Neural progenitor cell (in vitro differentiated cells): Measurements from ENCODE around the gene CFAP206. TPM values are rescaled to one million over a fixed set of nuclear protein-coding genes. Genes with fewer than 3 reads are reported as not detected.

ENCODE experiments used
- DNase-seq: peaks from one replicate; pipeline ENCODE4 v3.0.0-alpha.2; 2016; ENCODE audit warnings: low spot score
- H2AFZ ChIP-seq: fragments of 200-600 bp; sonication (generic); replicated peaks from 2 replicates; pipeline ENCODE4 v1.6.1; 2016; ENCODE audit warnings: antibody characterized with exemption
- H3F3A ChIP-seq: fragments of 200-600 bp; sonication (generic); 2 replicates; pipeline ENCODE4 v1.6.1; 2016; ENCODE audit warnings: antibody characterized with exemption, low read depth
- H3K27ac ChIP-seq: fragments of 200-600 bp; sonication (generic); 2 replicates; pipeline ENCODE4 v1.5.1; 2016; ENCODE audit warnings: mild to moderate bottlenecking
- H3K27me3 ChIP-seq: fragments of 200-600 bp; sonication (generic); 2 replicates; pipeline ENCODE4 v1.6.1; 2016; ENCODE audit warnings: mild to moderate bottlenecking, moderate library complexity
- H3K36me3 ChIP-seq: fragments of 200-600 bp; sonication (generic); 2 replicates; pipeline ENCODE4 v1.5.1; 2016
- H3K4me1 ChIP-seq: fragments of 200-600 bp; sonication (generic); 2 replicates; pipeline ENCODE4 v1.6.1; 2016; ENCODE audit warnings: mixed run types
- H3K4me2 ChIP-seq: fragments of 200-600 bp; sonication (generic); 2 replicates; pipeline ENCODE4 v1.6.1; 2016
- H3K4me3 ChIP-seq: fragments of 200-600 bp; sonication (generic); 2 replicates; pipeline ENCODE4 v1.5.1; 2016
- H3K79me2 ChIP-seq: fragments of 200-600 bp; sonication (generic); 2 replicates; pipeline ENCODE4 v1.6.1; 2016; ENCODE audit warnings: low read depth
- H3K9ac ChIP-seq: fragments of 200-600 bp; sonication (generic); 2 replicates; pipeline ENCODE4 v1.6.1; 2016
- H3K9me3 ChIP-seq: fragments of 200-600 bp; sonication (generic); 2 replicates; pipeline ENCODE4 v1.5.1; 2016; ENCODE audit warnings: low read depth
- H4K20me1 ChIP-seq: fragments of 200-600 bp; sonication (generic); 2 replicates; pipeline ENCODE4 v1.6.1; 2016; ENCODE audit warnings: low read depth
- H3K27ac Mint-ChIP-seq: 3 replicates; pipeline ENCODE4 v1.8.0; 2021; ENCODE audit warnings: mixed read lengths
- H3K27me3 Mint-ChIP-seq: 2 replicates; pipeline ENCODE4 v1.8.0; 2022; ENCODE audit warnings: low read depth, mild to moderate bottlenecking, inconsistent platforms, moderate library complexity, mixed read lengths; ENCODE audit not compliant: insufficient read depth
- H3K36me3 Mint-ChIP-seq: 3 replicates; pipeline ENCODE4 v1.8.0; 2021; ENCODE audit warnings: mixed read lengths
- H3K4me1 Mint-ChIP-seq: 3 replicates; pipeline ENCODE4 v1.8.0; 2021; ENCODE audit warnings: mixed read lengths
- H3K4me3 Mint-ChIP-seq: 3 replicates; pipeline ENCODE4 v1.8.0; 2021; ENCODE audit warnings: mild to moderate bottlenecking, moderate library complexity, mixed read lengths
- H3K9me3 Mint-ChIP-seq: 3 replicates; pipeline ENCODE4 v1.8.0; 2020; ENCODE audit warnings: mixed read lengths
- CTCF ChIP-seq: fragments of 200-600 bp; sonication (generic); IDR thresholded peaks from 2 replicates; pipeline ENCODE4 v1.5.1; 2017; ENCODE audit warnings: antibody characterized with exemption, mild to moderate bottlenecking
- EZH2 ChIP-seq: fragments of 200-600 bp; sonication (generic); IDR thresholded peaks from 2 replicates; pipeline ENCODE4 v1.6.1; 2017; ENCODE audit warnings: antibody characterized with exemption, mild to moderate bottlenecking, moderate library complexity
- EZH2phosphoT487 ChIP-seq: fragments of 200-600 bp; sonication (generic); IDR thresholded peaks from 2 replicates; pipeline ENCODE4 v1.6.1; 2017; ENCODE audit warnings: antibody characterized with exemption
- total RNA-seq: library from RNA; depleted of rRNA; stranded (reverse); fragments of >200 nt; gene quantifications from 2 replicates; pipeline ENCODE4 v1.2.3, GENCODE V29; 2015; ENCODE audit warnings: low replicate concordance

CFAP206 gene
- total RNA-seq: 0.52 and 0.53 TPM in 2 replicates

GRCh38 chr6:87407901-87408720 lies at the start of gene CFAP206:
Gene CFAP206 (plus strand): TSS chr6:87407972. CDS start chr6:87409840, 1,868 bp downstream.
- Histone ChIP-seq H3K4me2 (peak within 1 kb of the TSS; percentile 83), H3K36me3 (no peaks in the 10 kb centered on the region), H3K4me1 (no peaks in the 10 kb centered on the region), H3F3A (peaks cover 9% of the 10 kb centered on the region), H2AFZ (peak within 1 kb of the TSS; percentile 94), H3K9me3 (no peaks in the 10 kb centered on the region), H3K27ac (no peak within 1 kb of the TSS), H3K27me3 (peaks cover 11% of the 10 kb centered on the region), H3K4me3 (peak within 1 kb of the TSS; percentile 79), H3K79me2 (no peaks in the 10 kb centered on the region), H4K20me1 (no peaks in the 10 kb centered on the region), H3K9ac (peak within 1 kb of the TSS; percentile 50)
- peak; percentile 96 for DNase-seq
- Mint-ChIP-seq H3K27ac (peak within 1 kb of the TSS; percentile 95), H3K4me3 (peak within 1 kb of the TSS; percentile 96), H3K36me3 (no peaks in the 10 kb centered on the region), H3K4me1 (peaks cover 2% of the 10 kb centered on the region), H3K9me3 (no peaks in the 10 kb centered on the region), H3K27me3 (no peaks in the 10 kb centered on the region)
- TF ChIP-seq EZH2: no peak
- TF ChIP-seq CTCF: no peak
- TF ChIP-seq EZH2phosphoT487: no peak

GRCh38 chr6:87364602-87365252 lies 43.0 kb upstream of the CFAP206 start:
- no peak overlapping the region for H3K27ac Mint-ChIP-seq
- H3K27me3 Mint-ChIP-seq: no peaks in the 10 kb centered on the region
- Histone ChIP-seq H3K36me3 (no peaks in the 10 kb centered on the region), H3K27ac (no peak overlapping the region), H3K9ac (no peak overlapping the region), H3K79me2 (no peaks in the 10 kb centered on the region), H4K20me1 (no peaks in the 10 kb centered on the region), H2AFZ (no peak overlapping the region), H3K4me1 (no peaks in the 10 kb centered on the region), H3K27me3 (no peaks in the 10 kb centered on the region), H3K4me3 (no peak overlapping the region), H3K4me2 (no peak overlapping the region), H3K9me3 (no peaks in the 10 kb centered on the region), H3F3A (no peaks in the 10 kb centered on the region)
- no peaks in the 10 kb centered on the region for H3K4me1 Mint-ChIP-seq
- H3K4me3 Mint-ChIP-seq: no peak overlapping the region
- peaks cover 14% of the 10 kb centered on the region for H3K36me3 Mint-ChIP-seq
- no peak for DNase-seq
- H3K9me3 Mint-ChIP-seq: peaks cover 12% of the 10 kb centered on the region
- TF ChIP-seq EZH2phosphoT487 (no peak), EZH2 (no peak), CTCF (no peak)

- Histone ChIP-seq H2AFZ (no peak overlapping the region), H3F3A (no peaks in the 10 kb centered on the region), H4K20me1 (no peaks in the 10 kb centered on the region), H3K4me2 (no peak overlapping the region), H3K4me3 (no peak overlapping the region), H3K4me1 (no peaks in the 10 kb centered on the region), H3K27me3 (no peaks in the 10 kb centered on the region), H3K9me3 (no peaks in the 10 kb centered on the region), H3K27ac (no peak overlapping the region), H3K36me3 (no peaks in the 10 kb centered on the region), H3K79me2 (no peaks in the 10 kb centered on the region), H3K9ac (no peak overlapping the region)
- no peak for DNase-seq
- Mint-ChIP-seq H3K4me3 (no peak overlapping the region), H3K27ac (peak overlapping the region; percentile 50), H3K27me3 (no peaks in the 10 kb centered on the region), H3K9me3 (peaks cover 15% of the 10 kb centered on the region), H3K36me3 (peaks cover 16% of the 10 kb centered on the region), H3K4me1 (no peaks in the 10 kb centered on the region)
- no peak for TF ChIP-seq CTCF
- no peak for TF ChIP-seq EZH2phosphoT487
- TF ChIP-seq EZH2: no peak
Observed at GRCh38 chr6:87366072-87366827, 41.5 kb upstream of the CFAP206 start.
